Progenitor cell of endocrine pancreas (in vitro differentiated cells): ENCODE measurements around the gene WDFY1. TPM values are rescaled to one million over a fixed set of nuclear protein-coding genes. Genes with fewer than 3 reads are reported as not detected.

Experiments used
- DNase-seq: peaks from one replicate; pipeline ENCODE4 v3.0.0; 2021; ENCODE audit warnings: low spot score; ENCODE audit not compliant: unreplicated experiment
- H3K27ac Mint-ChIP-seq: 2 replicates; pipeline ENCODE4 v1.8.0; 2021; ENCODE audit warnings: mild to moderate bottlenecking, moderate library complexity, mixed read lengths
- H3K27me3 Mint-ChIP-seq: 2 replicates; pipeline ENCODE4 v1.8.0; 2021; ENCODE audit warnings: mixed read lengths
- H3K36me3 Mint-ChIP-seq: 2 replicates; pipeline ENCODE4 v1.8.0; 2022; ENCODE audit warnings: mixed read lengths; ENCODE audit not compliant: insufficient read depth
- H3K4me1 Mint-ChIP-seq: 2 replicates; pipeline ENCODE4 v1.8.0; 2021; ENCODE audit warnings: low read depth, mixed read lengths
- H3K4me3 Mint-ChIP-seq: 2 replicates; pipeline ENCODE4 v1.8.0; 2021; ENCODE audit warnings: low read depth, mild to moderate bottlenecking, moderate library complexity, mixed read lengths
- H3K9me3 Mint-ChIP-seq: 2 replicates; pipeline ENCODE4 v1.8.0; 2021; ENCODE audit warnings: low read depth, mixed read lengths
- total RNA-seq: library from RNA; stranded (reverse); gene quantifications from 2 replicates; pipeline ENCODE4 v1.2.1, GENCODE V29; 2021
- TF ChIP-seq, protein P1 (sequence below): fragments of 200-600 bp; sonication (generic); IDR thresholded peaks from one replicate; pipeline ENCODE4 v1.5.0; 2021; ENCODE audit warnings: antibody characterized with exemption, mild to moderate bottlenecking; ENCODE audit not compliant: unreplicated experiment

Gene WDFY1
- total RNA-seq, 1 donor from 2014 or later = 52.3 TPM

DNA sequence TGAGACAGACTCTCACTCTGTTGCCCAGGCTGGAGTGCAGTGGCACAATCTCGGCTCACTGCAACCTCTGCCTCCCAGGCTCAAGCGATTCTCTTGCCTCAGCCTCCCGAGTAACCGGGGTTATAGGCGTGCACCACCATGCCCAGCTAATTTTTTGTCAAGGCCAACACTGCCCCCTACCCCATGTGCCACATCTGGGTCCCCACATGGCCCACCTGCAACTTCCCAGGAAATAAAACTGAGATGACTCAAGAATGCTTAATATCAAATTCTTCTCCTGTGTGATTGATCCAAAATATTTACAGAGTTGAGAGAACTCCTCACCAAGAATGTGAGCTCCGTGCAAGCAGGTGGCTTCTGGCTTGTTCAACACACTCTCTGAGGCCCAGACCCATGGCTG lies 116.8 kb downstream of the WDFY1 start:
- Mint-ChIP-seq H3K27ac (peak overlapping the region; percentile 29), H3K4me3 (no peak overlapping the region), H3K27me3 (no peaks in the 10 kb centered on the region), H3K9me3 (peaks cover 3% of the 10 kb centered on the region), H3K4me1 (no peaks in the 10 kb centered on the region), H3K36me3 (peaks cover 9% of the 10 kb centered on the region)
- TF ChIP-seq, protein P1, sequence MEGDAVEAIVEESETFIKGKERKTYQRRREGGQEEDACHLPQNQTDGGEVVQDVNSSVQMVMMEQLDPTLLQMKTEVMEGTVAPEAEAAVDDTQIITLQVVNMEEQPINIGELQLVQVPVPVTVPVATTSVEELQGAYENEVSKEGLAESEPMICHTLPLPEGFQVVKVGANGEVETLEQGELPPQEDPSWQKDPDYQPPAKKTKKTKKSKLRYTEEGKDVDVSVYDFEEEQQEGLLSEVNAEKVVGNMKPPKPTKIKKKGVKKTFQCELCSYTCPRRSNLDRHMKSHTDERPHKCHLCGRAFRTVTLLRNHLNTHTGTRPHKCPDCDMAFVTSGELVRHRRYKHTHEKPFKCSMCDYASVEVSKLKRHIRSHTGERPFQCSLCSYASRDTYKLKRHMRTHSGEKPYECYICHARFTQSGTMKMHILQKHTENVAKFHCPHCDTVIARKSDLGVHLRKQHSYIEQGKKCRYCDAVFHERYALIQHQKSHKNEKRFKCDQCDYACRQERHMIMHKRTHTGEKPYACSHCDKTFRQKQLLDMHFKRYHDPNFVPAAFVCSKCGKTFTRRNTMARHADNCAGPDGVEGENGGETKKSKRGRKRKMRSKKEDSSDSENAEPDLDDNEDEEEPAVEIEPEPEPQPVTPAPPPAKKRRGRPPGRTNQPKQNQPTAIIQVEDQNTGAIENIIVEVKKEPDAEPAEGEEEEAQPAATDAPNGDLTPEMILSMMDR = no peak
- no peak for DNase-seq

DNA sequence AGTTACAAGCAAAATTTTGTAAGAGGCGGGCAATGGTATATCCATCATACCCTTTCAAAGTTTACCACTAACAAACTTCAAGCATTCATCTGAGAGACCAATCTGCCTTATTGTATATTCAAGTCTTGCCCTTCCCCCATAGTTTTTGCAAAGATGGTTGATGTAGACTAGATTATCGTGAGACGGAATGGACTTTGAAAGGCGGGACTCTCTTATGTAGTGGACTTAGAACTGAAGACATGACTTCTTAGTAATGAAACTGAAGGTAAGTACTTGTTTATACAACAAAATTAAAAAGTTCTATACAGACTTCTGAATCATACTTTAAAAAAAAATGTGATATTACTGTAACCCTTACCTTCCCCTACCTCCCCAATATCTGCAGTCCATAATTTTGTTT lies 118.1 kb downstream of the WDFY1 start:
- TF ChIP-seq, protein P1 = no peak
- Mint-ChIP-seq H3K27ac (no peak overlapping the region), H3K4me3 (no peak overlapping the region), H3K27me3 (no peaks in the 10 kb centered on the region), H3K4me1 (no peaks in the 10 kb centered on the region), H3K9me3 (peaks cover 3% of the 10 kb centered on the region), H3K36me3 (peaks cover 9% of the 10 kb centered on the region)
- no peak for DNase-seq

Other genes starting within 250 kb of the WDFY1 start
- gene AP1S3, start 107.8 kb downstream of the WDFY1 start, total RNA-seq = 11.5 and 12.7 TPM in 2 replicates
- 26.1 and 27.3 TPM in 2 replicates for gene MRPL44, start 12.1 kb upstream of the WDFY1 start, total RNA-seq
- 25.1 and 25.6 TPM in 2 replicates for gene SERPINE2, start 94.0 kb upstream of the WDFY1 start, total RNA-seq